GOT3 (cell line): Measurements from ENCODE around the gene GBF1.

ENCODE experiments used
- DNase-seq: peaks from one replicate; lab custom pipeline; 2025; ENCODE audit warnings: mixed read lengths; lab: John Stamatoyannopoulos, UW

The GBF1 gene

GRCh38 chr10:102396317-102396650 is 151.0 kb downstream of the GBF1 start:
- DNase-seq = no peak

GRCh38 chr10:102396730-102397151 is 151.4 kb downstream of the GBF1 start:
- no peak for DNase-seq

- no peak for DNase-seq
These were observed 152.2 kb downstream of the GBF1 start for GRCh38 chr10:102397222-102398171.

GRCh38 chr10:102398172-102399020 is 153.1 kb downstream of the GBF1 start:
- no peak for DNase-seq

GRCh38 chr10:102399217-102400021 is 154.1 kb downstream of the GBF1 start:
- DNase-seq = peak; percentile 78

GRCh38 chr10:102400076-102400475 is 154.7 kb downstream of the GBF1 start:
- DNase-seq = no peak

- no peak for DNase-seq
These were observed 155.4 kb downstream of the GBF1 start for GRCh38 chr10:102400598-102401341.

GRCh38 chr10:102401342-102401654 is 156.0 kb downstream of the GBF1 start:
- DNase-seq = no peak

GRCh38 chr10:102401735-102402511 is 156.6 kb downstream of the GBF1 start:
- DNase-seq = no peak

GRCh38 chr10:102402512-102402896 is 157.2 kb downstream of the GBF1 start:
- DNase-seq = no peak

GRCh38 chr10:102403115-102403514 is 157.8 kb downstream of the GBF1 start:
- DNase-seq = no peak

- no peak for DNase-seq
These were observed 159.2 kb downstream of the GBF1 start for GRCh38 chr10:102404361-102405107.

GRCh38 chr10:102405108-102405571 is 159.8 kb downstream of the GBF1 start:
- DNase-seq = no peak

- no peak for DNase-seq
These were observed 160.3 kb downstream of the GBF1 start for GRCh38 chr10:102405632-102406031.

- no peak for DNase-seq
These were observed 161.5 kb downstream of the GBF1 start for GRCh38 chr10:102406815-102407214.

GRCh38 chr10:102407425-102408130 is 162.2 kb downstream of the GBF1 start:
- no peak for DNase-seq

- DNase-seq = no peak
These were observed 162.9 kb downstream of the GBF1 start for GRCh38 chr10:102408131-102408727.

- DNase-seq = no peak
These were observed 163.6 kb downstream of the GBF1 start for GRCh38 chr10:102408728-102409603.
